NCI-H226 (cell line): ENCODE data around the gene SPATA2L.
A peak's percentile ranks its signal among the peaks of the same experiment; 100 is the strongest.
"Not testable (repeated sequence)": the region's sequence is repeated elsewhere in the genome, so short reads cannot be mapped to it uniquely, and the experiment has no call there.

Experiments used
- DNase-seq: peaks from one replicate; pipeline ENCODE4 v3.0.0-alpha.2; 2015

SPATA2L gene

DNA sequence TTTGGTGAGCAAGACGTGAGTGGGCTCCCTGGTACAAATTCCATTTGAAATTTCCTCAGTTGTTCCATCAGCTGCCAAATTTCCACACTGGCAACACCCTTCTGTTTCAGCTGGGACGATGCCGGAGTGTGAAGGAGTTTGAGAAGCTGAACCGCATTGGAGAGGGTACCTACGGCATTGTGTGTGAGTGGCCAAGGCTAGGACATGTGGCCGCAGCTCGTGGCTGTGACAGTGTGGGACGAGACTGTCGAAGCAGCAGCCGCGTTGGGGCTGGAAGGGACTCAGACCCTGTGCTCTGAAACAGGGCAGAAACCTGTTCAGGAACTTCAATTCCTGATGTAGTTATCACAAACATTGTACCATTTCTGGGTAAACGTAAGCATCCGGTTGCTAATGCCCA lies 12.4 kb downstream of the SPATA2L start:
- DNase-seq, result no peak

DNA sequence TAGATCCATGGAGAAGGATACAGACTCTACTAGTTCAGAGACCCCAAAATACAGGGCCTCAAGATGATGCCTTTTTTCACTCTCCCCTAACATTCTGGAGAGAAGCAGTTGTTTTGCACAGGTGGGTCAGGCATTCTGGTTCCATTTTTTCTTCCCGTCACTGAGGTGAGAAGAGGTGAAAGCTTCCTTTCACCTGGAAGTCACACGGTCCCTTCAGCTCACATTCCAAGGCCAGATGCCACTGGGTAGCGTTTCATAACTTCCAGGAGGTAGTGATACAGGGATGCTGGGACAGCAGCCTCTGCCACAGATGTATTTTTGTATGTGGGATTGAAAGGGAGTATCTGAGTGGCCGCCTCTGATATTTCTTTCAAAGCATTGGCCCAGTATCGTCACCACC lies 13.1 kb downstream of the SPATA2L start:
- DNase-seq, result no peak

DNA sequence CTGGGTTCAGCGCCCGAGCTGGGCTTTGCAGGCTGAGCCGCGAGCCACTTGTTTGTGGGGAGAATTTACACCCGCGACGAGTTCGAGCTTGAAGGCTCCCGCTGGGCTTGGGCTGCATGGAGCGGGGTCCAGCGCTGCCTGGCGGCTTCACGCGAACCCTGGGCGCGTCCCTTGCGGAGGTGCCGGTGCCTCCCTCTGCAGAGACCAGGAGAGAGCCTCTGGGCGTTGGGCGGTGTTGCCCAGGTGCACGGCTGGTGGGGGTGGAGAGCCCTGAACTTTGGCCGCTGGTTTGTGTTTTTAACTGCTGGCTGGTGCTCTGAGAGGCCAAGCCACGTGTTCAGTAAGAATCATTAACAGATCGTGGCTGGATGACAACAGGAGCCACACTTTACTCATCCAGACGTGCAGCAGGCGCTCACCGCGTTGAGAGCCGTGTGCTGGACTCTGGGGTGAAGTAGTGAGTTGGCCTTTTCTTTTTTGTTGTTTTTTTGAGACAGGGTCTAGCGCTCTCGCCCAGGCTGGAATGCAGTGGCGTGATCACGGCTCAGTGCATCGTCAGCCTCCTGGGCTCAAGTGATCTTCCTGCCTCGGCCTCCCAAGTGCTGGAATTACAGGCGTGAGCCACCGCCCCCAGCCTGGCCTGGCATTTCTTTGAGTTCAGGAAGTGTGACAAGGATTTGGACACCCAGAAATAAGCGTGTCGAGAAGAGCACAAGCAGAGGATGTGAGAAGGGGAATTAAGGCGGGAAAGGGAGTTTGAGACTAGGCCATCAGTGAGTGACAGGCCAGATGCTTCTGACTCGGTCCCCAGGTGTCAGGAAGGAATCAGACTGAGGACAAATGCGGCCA lies 14.2 kb downstream of the SPATA2L start:
- DNase-seq, result no peak

DNA sequence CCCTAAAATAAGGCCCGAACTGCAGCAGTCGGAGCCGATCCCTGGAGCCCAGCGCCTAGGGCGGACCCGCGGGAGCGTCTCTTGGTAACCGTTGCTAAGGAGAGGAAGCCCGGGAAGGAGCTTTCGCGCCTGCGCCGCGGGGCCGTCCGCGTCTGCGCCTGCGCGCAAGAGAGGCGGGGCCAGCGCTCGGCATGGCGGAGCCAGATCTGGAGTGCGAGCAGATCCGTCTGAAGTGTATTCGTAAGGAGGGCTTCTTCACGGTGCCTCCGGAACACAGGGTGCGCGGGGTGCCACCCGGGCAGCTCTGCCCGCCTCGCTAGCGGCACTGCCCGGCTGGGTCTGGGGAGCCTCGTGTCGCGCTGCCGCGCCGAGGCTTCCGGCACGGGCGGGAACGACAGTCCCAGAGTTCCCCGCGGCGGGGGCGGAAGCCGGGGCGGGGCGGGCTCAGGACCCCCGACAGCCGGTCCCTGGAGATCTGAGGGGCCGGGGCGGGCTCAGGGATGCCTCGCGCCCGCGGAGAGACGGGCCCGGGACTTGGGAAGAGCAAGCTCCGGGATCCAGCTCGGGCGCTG lies 14.9 kb downstream of the SPATA2L start, which contains the start of gene CDK10:
TSS of gene CDK10 (plus strand) at position 170 of the 572 bp plus-strand sequence. CDS start at position 192, 22 bp downstream.
- peak; percentile 71 for DNase-seq

DNA sequence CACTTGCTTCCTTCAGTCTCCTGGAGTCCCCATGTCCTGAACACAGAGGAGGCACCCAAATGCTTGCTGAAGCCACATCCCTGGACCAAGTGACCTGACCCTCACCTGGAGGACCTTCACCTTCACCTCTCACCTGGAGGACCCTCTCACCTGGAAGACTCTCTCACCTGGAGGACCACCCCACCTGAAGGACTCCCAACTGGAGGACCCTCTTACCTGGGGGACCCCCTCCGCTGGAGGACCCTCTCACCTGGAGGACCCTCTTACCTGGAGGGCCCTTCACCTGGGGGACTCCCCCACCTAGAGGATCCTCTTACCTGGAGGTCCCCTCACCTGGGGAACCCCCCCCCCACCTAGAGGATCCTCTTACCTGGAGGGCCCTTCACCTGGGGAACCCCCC lies 15.6 kb downstream of the SPATA2L start:
- no peak for DNase-seq

DNA sequence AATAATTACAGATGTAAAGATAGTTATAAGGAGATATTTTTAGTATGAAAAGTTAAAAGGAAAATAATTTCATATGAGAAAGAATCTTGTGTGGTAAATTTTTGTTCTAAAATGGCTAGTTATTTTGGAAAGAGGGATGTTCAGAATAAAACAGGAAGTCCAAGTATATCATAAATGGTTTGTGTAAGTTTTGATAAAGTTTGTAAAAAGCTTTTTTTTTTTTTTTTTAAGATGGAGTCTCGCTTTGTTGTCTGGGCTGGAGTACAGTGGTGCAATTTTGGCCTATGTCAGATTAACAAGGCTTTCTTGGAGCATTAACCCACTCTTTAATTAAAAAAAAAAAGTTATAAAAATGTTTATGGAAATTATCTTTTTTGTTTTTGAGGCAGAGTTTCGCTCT lies 23.2 kb downstream of the SPATA2L start:
- DNase-seq, result no peak

DNA sequence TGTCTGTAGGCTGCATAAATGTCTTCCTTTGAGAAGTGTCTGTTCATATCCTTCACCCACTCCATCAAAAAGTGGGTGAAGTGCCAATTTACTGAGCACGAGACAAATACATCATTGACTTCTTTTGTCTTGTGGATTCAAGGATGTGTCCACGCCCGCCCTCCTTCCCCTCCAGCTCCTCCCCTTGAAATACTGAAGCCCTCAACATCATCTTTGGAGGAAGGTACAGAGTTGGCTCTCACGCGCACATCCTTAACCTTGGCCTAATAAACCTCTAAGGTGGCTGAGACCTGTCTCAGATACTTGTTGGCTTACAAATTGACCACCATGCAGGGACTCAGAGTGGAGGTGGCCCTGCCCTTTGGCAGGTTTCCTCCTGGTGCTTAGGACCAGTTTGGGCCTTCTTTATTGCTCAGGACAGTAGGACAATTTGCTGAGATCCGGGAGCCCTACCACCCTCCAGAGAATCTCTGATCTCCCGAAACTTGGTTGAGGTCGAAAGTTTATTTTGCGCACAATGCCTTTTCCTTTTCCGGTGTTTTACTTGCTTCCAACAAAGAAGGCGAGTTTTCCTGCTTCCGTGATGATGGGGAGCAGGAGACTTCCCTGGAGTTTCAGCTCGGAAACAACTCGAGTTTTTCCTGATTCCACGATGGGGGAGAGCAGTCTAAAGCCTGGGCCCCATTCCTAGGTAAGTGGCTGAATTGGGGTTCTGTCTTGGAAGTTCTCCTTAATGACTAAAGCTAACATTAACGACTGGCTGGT lies 29.1 kb downstream of the SPATA2L start:
- no peak for DNase-seq

DNA sequence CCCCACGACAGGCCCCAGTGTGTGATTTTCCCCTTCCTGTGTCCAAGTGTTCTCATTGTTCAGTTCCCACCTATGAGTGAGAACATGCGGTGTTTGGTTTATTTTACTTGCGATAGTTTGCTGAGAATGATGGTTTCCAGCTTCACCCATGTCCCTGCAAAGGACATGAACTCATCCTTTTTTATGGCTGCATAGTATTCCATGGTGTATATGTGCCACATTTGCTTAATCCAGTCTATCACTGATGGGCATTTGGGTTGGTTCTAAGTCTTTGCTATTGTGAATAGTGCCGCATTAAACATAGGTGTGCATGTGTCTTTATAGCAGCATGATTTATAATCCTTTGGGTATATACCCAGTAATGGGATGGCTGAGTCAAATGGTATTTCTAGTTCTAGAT lies 29.9 kb downstream of the SPATA2L start:
- not testable (repeated sequence) for DNase-seq

DNA sequence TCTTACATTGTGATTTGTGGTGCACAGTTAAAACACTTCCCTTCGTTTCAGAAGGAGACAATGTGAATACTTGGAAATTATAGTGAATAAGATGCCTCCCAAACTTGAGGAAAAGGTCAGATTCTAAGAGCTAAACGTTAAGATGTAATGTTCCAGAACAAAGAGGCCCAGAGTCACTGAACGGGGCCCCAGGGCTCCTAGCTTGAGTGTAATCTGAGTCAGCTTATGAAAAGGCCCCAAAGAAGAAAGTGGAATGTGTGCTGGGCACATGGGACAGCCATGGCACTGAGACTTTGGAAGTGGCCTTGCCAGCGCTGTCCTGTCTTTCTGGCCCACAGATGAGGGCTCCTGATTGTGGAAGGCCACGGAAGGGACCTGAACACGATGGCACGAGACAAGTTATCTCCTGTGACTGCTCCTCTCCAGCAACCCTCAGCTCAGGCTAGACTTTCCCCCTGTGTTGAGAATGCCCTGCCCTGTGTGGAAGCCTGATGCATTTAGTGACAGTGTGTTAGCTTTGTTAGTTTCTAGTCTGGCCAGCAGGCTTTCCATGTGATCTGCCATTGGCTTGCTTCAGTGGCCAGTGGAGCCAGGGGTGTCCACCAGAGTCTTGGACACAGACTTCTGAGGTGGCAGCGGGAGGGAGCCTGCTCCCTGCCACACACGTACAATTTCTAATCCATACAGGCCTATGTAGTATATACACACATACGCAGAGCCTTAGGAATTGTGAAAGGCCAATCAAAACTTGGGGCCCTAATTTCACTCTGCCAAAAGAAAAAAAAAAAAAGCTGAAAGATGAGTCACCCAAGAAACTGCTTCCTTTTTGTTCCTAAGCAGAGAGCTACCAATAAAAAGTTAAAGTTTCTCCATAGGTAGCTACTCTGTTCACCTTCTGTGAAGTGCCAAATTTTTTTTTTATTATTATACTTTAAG lies 30.7 kb downstream of the SPATA2L start:
- DNase-seq, result no peak

DNA sequence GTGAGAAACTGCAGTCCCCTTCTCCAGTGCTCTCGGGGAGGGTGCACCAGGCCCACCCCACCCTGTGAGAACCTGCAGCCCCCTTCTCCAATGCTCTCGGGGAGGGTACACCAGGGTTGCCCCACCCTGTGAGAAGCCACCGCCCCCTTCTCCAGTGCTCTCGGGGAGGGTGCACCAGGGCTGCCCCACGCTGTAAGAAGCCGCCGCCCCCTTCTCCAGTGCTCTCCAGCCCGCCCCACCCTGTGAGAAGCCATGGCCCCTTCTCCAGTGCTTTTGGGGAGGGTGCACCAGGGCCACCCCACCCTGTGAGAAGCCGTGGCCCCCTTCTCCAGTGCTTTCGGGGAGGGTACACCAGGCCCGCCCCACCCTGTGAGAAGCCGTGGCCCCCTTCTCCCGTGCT lies 31.8 kb downstream of the SPATA2L start:
- DNase-seq, result no peak

DNA sequence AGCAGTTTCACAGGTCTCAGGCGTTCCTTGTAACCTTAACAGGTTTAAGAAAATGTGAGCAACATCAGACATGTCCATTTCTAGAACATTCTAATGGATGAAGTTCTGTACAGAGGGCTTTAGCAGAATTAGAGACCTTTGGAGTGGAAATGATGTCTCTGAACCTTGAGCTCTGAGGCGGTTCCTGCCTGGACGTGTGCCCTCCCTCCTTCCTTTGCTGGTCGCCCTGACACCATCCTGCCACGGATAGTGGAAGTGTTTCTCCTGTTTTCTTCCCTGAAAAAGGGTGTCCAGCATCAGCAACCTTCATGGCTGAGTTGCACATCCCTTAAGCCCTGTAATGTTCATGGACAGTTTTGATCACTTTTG lies 32.7 kb downstream of the SPATA2L start:
- DNase-seq, result no peak

DNA sequence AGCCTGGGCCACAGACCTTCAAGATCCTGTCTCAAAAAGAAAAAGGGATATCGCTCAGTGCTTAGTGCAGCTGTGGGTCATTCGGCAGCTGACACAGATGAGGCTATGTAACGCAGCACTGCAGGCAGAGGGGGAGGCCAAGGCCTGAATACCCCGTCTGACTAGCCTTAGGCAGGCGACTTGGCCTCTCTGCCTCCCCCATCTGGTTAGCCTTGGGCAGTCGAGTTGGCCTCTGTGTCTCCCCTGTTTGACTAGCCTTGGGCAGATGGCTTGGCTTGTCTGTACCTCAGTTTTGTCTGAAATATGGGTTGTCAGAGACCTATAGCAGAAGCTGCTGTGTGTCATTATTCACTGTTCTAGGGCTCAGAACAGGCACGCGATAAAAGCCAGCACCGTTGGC lies 33.9 kb downstream of the SPATA2L start:
- DNase-seq, result no peak

DNA sequence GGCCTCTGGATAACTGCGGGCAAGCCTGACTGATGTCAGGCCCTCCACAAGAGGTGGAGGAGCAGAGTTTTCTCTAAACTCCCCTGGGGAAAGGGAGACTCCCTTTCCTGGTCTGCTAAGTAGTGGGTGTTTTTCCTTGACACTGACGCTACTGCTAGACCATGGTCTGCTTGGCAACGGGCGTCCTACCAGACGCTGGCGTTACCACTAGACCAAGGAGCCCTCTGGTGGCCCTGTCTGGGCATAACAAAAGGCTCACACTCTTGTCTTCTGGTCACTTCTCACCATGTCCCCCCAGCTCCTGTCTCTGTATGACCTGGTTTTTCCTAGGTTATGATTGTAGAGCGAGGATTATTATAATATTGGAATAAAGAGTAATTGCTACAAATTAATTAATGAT lies 34.5 kb downstream of the SPATA2L start:
- not testable (repeated sequence) for DNase-seq

DNA sequence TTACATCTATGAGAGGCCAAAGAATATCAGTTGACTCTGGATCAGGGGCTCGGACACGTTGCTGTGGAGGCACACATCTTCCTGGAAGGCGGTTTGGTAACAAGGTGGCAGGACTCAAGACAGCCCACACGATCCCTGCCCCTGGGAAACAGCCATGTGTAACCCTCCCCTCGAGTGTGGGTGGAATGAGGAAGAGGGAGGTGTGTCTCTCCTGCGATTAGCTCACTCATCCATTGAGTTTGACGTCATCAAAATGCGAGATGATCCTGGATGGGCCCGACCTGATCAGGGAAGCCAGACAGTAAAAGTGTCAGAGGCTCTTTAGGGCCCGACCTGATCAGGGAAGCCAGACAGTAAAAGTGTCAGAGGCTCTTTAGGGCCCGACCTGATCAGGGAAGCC lies 37.3 kb downstream of the SPATA2L start:
- DNase-seq, result not testable (repeated sequence)

DNA sequence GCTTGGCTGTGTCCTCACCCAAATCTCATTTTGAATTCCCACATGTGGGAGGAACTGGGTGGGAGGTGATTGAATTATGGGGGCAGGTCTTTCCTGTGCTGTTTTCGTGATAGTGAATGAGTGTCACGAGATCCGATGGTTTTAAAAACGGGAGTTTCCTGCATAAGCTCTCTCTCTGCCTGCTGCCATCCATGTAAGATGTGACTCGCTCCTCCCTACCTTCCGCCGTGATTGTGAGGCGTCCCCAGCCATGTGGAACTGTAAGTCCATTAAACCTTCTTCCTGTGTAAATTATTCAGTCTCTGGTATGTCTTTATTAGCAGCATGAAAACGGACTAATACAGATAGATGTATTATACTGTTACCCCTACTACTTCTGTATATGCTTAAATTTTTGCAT lies 40.3 kb downstream of the SPATA2L start:
- DNase-seq, result no peak

DNA sequence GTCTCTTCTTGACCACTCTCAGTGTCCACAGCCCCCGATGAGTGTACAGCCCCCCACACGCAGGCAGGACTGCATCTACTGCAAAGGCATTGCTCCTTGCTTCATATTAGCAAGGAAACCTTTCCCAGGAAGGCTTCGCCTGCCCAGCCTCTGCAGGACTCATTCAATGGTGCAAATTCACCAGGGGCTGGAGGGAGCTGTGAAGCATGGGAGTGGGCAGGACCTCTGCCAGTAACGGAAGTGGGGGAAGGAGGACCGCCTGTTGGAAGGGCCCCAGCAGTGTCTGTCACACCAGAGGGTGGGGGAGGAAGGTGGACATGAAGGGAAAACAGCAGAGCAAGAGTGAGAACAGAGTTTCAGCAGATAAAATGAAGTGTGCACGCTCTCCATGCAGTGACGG lies 41.4 kb downstream of the SPATA2L start:
- DNase-seq, result no peak

DNA sequence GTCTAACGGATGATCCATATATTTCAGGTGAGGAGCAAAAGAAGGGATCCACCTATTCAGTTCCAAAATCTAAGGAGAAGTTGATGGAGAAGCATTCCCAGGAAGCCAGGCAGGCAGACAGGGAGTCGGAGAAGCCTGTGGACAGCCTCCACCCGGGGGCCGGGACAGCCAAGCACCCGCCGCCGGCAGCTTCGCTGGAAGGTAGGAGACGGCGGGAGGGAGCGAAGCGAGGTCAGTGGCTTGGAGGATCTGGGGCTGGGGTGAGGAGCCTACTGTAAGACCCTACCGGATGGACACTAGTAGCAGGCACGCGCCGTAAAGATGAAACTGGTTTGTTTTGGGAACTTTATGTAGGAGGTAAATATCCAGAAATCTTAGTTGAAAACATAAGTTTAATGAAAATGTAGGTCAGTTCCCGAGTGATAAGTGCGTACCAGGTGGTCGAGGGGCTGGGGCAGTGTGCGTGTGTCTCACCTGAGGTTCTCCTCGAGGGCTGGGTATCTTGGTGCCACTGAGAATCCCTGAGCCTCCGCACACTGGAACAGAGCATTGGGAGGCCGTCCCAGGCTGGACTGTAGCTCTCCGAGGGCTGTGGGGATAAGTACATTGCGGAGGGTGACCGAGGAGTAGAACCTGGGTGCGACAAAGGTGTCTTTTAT lies 43.2 kb downstream of the SPATA2L start:
- DNase-seq, result no peak

DNA sequence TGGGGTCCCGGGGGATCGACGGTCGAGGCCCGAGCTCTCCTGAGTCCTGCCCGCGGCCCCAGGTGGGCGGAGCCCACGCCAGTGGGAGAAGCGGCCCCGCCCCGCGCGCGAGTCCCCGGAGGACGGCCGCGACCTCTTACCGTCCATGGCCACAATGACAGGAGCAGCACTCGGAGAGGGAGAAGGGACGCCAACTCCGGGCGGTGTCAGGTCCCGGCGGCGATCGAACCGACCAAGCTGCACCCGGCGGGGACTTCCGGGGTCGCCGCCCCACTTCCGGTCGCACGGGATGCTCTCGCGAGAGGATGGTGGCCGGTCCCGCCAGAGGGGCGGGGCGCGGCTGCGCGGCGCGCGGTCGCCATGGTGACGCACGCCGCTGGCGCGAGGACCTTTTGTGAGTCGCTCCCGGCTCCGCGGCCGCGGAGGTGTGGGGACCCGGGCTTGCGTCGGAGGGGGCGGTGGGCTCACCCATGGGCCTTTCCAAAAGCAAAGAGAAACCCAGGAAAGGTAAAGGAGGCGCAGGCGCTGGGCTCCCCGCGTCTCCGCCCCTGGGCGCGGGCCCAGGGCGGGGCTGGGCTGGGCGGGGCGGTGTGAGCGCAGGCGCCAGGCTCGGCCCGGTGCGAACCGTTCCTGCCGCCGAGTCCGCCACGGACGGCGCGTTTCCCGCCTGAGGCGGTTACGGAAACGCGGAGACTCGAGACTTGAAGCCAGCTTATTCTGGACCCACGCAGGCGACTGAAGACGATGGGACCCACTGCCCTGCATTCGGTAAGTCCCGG lies 43.9 kb downstream of the SPATA2L start, which contains the start of the genes CHMP1A and SPATA33:
TSS of gene CHMP1A (minus strand) at position 267 of the 779 bp plus-strand sequence. CDS start at position 147, 120 bp downstream.
TSS of gene SPATA33 (plus strand) at position 395 of the 779 bp plus-strand sequence. CDS start at position 471, 76 bp downstream.
- DNase-seq, result peak; percentile 71

DNA sequence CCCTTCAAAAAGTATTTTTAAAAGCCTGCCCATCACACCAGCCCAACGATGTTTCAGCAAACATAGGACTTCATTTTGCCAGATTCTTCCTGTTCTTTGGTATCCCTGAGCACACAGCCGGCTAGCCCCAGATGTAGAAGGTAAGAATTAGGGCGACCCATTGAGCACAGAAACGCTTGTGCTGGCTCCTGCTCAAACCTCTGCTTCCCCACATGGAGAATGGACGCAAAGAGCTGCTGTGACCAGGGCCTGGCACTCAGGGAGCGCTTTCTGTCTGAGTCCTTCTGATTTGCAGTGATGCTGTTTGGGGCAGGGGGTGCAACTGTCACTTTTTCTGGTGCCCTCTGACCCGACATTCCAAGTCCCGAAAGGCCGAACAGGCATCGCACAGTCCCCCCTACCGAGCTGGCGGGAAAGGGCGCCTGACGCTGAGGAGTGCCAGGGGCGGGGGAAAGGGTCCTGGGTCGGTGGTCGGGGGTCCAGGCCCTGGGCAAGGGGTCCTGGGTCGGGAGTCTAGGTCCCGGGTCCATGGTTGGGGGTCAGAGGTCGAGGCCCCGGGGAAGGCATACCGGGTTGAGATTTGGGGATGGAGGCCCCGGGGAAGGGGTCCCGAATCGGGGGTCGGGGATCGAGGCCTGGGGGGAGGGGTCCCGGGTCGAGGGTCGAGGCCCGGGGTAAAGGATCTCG lies 44.9 kb downstream of the SPATA2L start:
- DNase-seq, result no peak

DNA sequence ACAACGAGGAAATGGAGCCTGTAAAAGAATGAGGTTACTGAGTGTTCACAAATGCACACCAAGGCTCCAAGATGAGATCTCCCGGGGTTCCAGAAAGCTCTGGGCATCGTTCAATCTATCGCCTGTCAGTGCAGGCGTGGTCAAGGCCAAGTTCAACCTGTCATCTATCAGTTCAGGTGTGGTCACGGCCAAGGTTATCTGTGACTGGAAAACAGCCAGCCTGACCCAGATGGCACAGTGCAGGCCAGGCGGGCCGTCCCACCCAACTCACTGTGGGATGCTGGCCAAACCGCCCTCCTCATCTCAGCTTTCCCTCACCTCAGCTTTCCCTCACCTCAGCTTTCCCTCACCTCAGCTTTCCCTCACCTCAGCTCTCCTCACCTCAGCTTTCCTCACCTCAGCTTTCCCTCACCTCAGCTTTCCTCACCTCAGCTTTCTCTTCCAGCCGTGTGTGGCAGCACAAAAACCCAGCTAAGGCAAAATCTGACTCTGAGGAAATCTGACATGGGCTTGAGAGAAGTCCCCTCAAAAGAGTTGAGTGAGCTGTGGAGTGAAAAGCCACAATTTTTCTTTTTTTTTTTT lies 46.4 kb downstream of the SPATA2L start:
- no peak for DNase-seq
